SU-DHL-6 (cell line): ENCODE results near the gene ZNF862.

ENCODE experiments used
- CTCF ChIP-seq: fragments of 200-600 bp; sonication (generic); IDR thresholded peaks from one replicate; pipeline ENCODE4 v1.5.1; 2017; ENCODE audit warnings: antibody characterized with exemption, mild to moderate bottlenecking, low read length, moderate library complexity; ENCODE audit not compliant: insufficient read depth, poor library complexity, severe bottlenecking
- EZH2phosphoT487 ChIP-seq: fragments of 200-600 bp; sonication (generic), shearing (Covaris generic); conservative IDR thresholded peaks from 2 replicates; pipeline ENCODE4 v1.6.1; 2018; ENCODE audit warnings: mild to moderate bottlenecking, antibody characterized with exemption, low read length, moderate library complexity, mixed read lengths

- TF ChIP-seq CTCF = no peak
- TF ChIP-seq EZH2phosphoT487 = no peak
These were observed 27.0 kb upstream of the ZNF862 start for GRCh38 chr7:149811221-149811620.
